HUES64 (cell line): ENCODE data around the gene MELTF.

Source experiments
- H3K27ac ChIP-seq: 2 replicates; pipeline ENCODE4 v1.7.0; 2013; ENCODE audit warnings: low read depth, low read length, inconsistent platforms
- H3K27me3 ChIP-seq: 2 replicates; pipeline ENCODE4 v1.6.1; 2013; ENCODE audit warnings: mild to moderate bottlenecking, low read length; ENCODE audit not compliant: insufficient read depth
- H3K36me3 ChIP-seq: 2 replicates; pipeline ENCODE4 v1.6.1; 2013; ENCODE audit warnings: mild to moderate bottlenecking, low read length; ENCODE audit not compliant: insufficient read depth
- H3K4me1 ChIP-seq: 2 replicates; pipeline ENCODE4 v1.6.1; 2013; ENCODE audit warnings: mild to moderate bottlenecking, low read length, moderate library complexity; ENCODE audit not compliant: insufficient read depth
- H3K4me3 ChIP-seq: 2 replicates; pipeline ENCODE4 v1.5.1; 2013; ENCODE audit warnings: mild to moderate bottlenecking, low read length, moderate library complexity
- H3K9ac ChIP-seq: 2 replicates; pipeline ENCODE4 v1.6.1; 2013; ENCODE audit warnings: mild to moderate bottlenecking, low read depth, low read length
- H3K9me3 ChIP-seq: 2 replicates; pipeline ENCODE4 v1.6.1; 2013; ENCODE audit warnings: low read depth, low read length; ENCODE audit not compliant: insufficient read depth
- WGBS: fragments of 150-250, 120-280 bp; methylation state at CpG from one replicate; pipeline ENCODE4 v1.1.7; 2013; ENCODE audit warnings: missing lambda C conversion rate; 5-methylcytosine and 5-hydroxymethylcytosine counted together

The MELTF gene

GRCh38 chr3:196969660-196970546 lies 59.7 kb downstream of the MELTF start:
- Histone ChIP-seq H3K4me1 (peaks cover 8% of the 10 kb centered on the region; the same call in 1 of the 2 replicates), H3K9ac (no peak overlapping the region), H3K27me3 (peaks cover 68% of the 10 kb centered on the region), H3K36me3 (no peaks in the 10 kb centered on the region), H3K9me3 (peaks cover 10% of the 10 kb centered on the region; the same call in 1 of the 2 replicates), H3K4me3 (peak overlapping the region; percentile 52), H3K27ac (no peak overlapping the region)
- 10% methylated on average over 94 of the region's 100 CpGs for WGBS

GRCh38 chr3:196969134-196969659 lies 60.4 kb downstream of the MELTF start:
- H3K27ac ChIP-seq: no peak overlapping the region
- 1% methylated on average over 72 of the region's 72 CpGs for WGBS

GRCh38 chr3:196968233-196969133 lies 61.1 kb downstream of the MELTF start, which contains the start of gene PIGZ:
Gene PIGZ (minus strand): TSS chr3:196968833. CDS start chr3:196952031, 16,802 bp downstream.
- WGBS: 1% methylated on average over 98 of the region's 98 CpGs
- peaks cover 78% of the 10 kb centered on the region for H3K27me3 ChIP-seq
- H3K9me3 ChIP-seq: peaks cover 10% of the 10 kb centered on the region; the same call in 1 of the 2 replicates
- no peaks in the 10 kb centered on the region for H3K36me3 ChIP-seq
- peaks cover 8% of the 10 kb centered on the region; the same call in 1 of the 2 replicates for H3K4me1 ChIP-seq
- peak within 1 kb of the TSS; percentile 26; the same call in 1 of the 2 replicates for H3K9ac ChIP-seq
- peak within 1 kb of the TSS; percentile 52 for H3K4me3 ChIP-seq
- no peak within 1 kb of the TSS for H3K27ac ChIP-seq

More at GRCh38 chr3:196969134-196969659, 60.4 kb downstream of the MELTF start:
- Histone ChIP-seq H3K4me1 (peaks cover 8% of the 10 kb centered on the region; the same call in 1 of the 2 replicates), H3K4me3 (peak overlapping the region; percentile 52), H3K9ac (peak overlapping the region; percentile 26; the same call in 1 of the 2 replicates), H3K9me3 (peaks cover 10% of the 10 kb centered on the region; the same call in 1 of the 2 replicates), H3K27me3 (peaks cover 75% of the 10 kb centered on the region), H3K36me3 (no peaks in the 10 kb centered on the region)

GRCh38 chr3:196967412-196968232 lies 62.0 kb downstream of the MELTF start:
- H3K27ac ChIP-seq: no peak overlapping the region
- WGBS: 17% methylated on average over 35 of the region's 35 CpGs
- peaks cover 7% of the 10 kb centered on the region; the same call in 1 of the 2 replicates for H3K9me3 ChIP-seq
- no peaks in the 10 kb centered on the region for H3K36me3 ChIP-seq
- H3K4me1 ChIP-seq: peaks cover 8% of the 10 kb centered on the region; the same call in 1 of the 2 replicates
- H3K9ac ChIP-seq: no peak overlapping the region
- peaks cover 87% of the 10 kb centered on the region for H3K27me3 ChIP-seq
- peak overlapping the region; percentile 52 for H3K4me3 ChIP-seq

GRCh38 chr3:196966526-196967401 lies 62.9 kb downstream of the MELTF start:
- 11% methylated on average over 47 of the region's 47 CpGs for WGBS
- H3K9me3 ChIP-seq: peaks cover 5% of the 10 kb centered on the region; the same call in 1 of the 2 replicates
- H3K9ac ChIP-seq: no peak overlapping the region
- no peaks in the 10 kb centered on the region for H3K36me3 ChIP-seq
- peaks cover 8% of the 10 kb centered on the region; the same call in 1 of the 2 replicates for H3K4me1 ChIP-seq
- H3K4me3 ChIP-seq: peak overlapping the region; percentile 52
- no peak overlapping the region for H3K27ac ChIP-seq
- H3K27me3 ChIP-seq: peaks cover 95% of the 10 kb centered on the region

- H3K9me3 ChIP-seq: no peaks in the 10 kb centered on the region
- WGBS: 84% methylated on average over 10 of the region's 10 CpGs
- H3K9ac ChIP-seq: no peak overlapping the region
- peaks cover 95% of the 10 kb centered on the region for H3K27me3 ChIP-seq
- no peaks in the 10 kb centered on the region for H3K36me3 ChIP-seq
- peaks cover 8% of the 10 kb centered on the region; the same call in 1 of the 2 replicates for H3K4me1 ChIP-seq
- H3K4me3 ChIP-seq: no peak overlapping the region
- no peak overlapping the region for H3K27ac ChIP-seq
These were observed 63.8 kb downstream of the MELTF start for GRCh38 chr3:196965804-196966173.

GRCh38 chr3:196965112-196965803 lies 64.4 kb downstream of the MELTF start:
- Histone ChIP-seq H3K9ac (no peak overlapping the region), H3K36me3 (no peaks in the 10 kb centered on the region), H3K4me3 (no peak overlapping the region), H3K27ac (no peak overlapping the region), H3K27me3 (peaks cover 93% of the 10 kb centered on the region), H3K4me1 (peaks cover 8% of the 10 kb centered on the region; the same call in 1 of the 2 replicates), H3K9me3 (no peaks in the 10 kb centered on the region)
- 80% methylated on average over 11 of the region's 11 CpGs for WGBS

GRCh38 chr3:196963631-196963953 lies 66.0 kb downstream of the MELTF start:
- H3K9me3 ChIP-seq: no peaks in the 10 kb centered on the region
- 58% methylated on average over 2 of the region's 2 CpGs for WGBS
- no peak overlapping the region for H3K27ac ChIP-seq
- H3K27me3 ChIP-seq: peaks cover 87% of the 10 kb centered on the region
- peaks cover 8% of the 10 kb centered on the region; the same call in 1 of the 2 replicates for H3K4me1 ChIP-seq
- H3K9ac ChIP-seq: no peak overlapping the region
- H3K4me3 ChIP-seq: no peak overlapping the region
- no peaks in the 10 kb centered on the region for H3K36me3 ChIP-seq

- H3K4me3 ChIP-seq: no peak overlapping the region
- H3K9ac ChIP-seq: no peak overlapping the region
- H3K4me1 ChIP-seq: peaks cover 8% of the 10 kb centered on the region; the same call in 1 of the 2 replicates
- H3K27me3 ChIP-seq: peaks cover 81% of the 10 kb centered on the region
- H3K27ac ChIP-seq: no peak overlapping the region
- 91% methylated on average over 10 of the region's 10 CpGs for WGBS
- no peaks in the 10 kb centered on the region for H3K36me3 ChIP-seq
- H3K9me3 ChIP-seq: no peaks in the 10 kb centered on the region
These were observed 66.5 kb downstream of the MELTF start for GRCh38 chr3:196962930-196963630.
